GM21576 (cell line): ENCODE measurements around the gene PTTG1IP.
"Not testable (repeated sequence)": the region's sequence is repeated elsewhere in the genome, so short reads cannot be mapped to it uniquely, and the experiment has no call there.

Source experiments
- ATAC-seq: cut with Tn5 transposase; IDR thresholded peaks from one replicate; pipeline ENCODE4 v1.9.1; 2021; ENCODE audit warnings: mild to moderate bottlenecking, moderate library complexity; ENCODE audit not compliant: unreplicated experiment

PTTG1IP gene, protein sequence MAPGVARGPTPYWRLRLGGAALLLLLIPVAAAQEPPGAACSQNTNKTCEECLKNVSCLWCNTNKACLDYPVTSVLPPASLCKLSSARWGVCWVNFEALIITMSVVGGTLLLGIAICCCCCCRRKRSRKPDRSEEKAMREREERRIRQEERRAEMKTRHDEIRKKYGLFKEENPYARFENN

DNA sequence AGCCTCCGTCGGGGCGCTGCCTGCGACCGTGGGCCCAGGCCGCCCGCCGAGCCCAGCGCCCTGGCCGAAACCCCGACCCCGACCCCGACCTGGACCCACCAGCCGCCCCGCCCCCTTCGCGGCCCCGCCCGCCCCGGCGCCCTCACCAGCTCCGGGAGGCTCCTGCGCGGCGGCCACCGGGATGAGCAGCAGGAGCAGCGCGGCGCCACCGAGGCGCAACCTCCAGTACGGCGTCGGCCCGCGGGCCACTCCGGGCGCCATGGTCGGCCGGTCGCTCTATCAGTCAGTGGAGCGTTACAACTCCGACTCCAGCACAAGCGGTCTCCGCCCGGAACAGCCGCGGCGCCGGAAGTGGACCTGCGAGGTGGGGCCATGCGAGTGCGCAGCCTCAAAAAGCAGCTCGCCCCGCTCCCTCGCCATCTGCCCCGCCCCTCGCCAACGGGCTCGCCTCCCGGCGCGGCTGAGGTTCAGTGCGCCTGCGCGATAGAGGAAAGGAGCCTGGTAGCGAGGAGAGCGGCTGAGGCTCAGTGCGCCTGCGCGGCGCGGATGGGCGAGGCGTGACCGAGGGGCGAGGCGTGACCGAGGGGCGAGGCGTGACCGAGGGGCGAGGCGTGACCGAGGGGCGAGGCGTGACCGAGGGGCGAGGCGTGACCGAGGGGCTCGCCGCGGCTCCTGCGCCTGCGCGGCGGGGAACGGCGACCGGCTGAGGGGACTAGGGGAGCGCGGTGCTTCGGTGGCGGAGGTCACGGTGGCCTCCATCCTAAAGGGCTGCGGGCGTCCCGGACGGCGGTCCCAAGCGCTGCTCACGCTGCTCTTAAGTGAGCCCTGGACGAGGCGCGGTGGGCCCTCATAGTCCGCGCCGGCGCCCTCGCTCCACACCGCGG, at the start of gene PTTG1IP:
PTTG1IP (minus strand) TSS at position 335 of the 884 bp plus-strand sequence; CDS start at position 261, 74 bp downstream.
- ATAC-seq = peak; percentile 58

DNA sequence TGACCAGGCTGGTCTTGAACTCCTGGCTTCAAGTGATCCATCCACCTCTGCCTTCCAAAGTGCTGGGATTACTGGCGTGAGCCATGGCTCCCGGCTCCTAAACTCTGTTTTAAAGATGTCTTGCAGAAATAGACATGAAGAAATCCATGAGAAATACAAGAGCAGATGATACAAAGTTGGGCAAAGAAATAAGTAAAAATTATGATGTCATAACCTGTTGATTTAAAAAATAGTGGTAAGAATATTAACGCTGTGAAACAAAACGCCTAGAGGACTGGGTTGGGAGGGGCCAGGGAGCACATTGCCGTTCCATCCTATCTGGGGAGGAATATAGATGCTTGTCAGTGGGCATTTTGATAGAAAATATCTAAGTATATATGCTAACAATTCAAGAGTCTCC, 48.4 kb upstream of the PTTG1IP start:
- ATAC-seq = no peak

DNA sequence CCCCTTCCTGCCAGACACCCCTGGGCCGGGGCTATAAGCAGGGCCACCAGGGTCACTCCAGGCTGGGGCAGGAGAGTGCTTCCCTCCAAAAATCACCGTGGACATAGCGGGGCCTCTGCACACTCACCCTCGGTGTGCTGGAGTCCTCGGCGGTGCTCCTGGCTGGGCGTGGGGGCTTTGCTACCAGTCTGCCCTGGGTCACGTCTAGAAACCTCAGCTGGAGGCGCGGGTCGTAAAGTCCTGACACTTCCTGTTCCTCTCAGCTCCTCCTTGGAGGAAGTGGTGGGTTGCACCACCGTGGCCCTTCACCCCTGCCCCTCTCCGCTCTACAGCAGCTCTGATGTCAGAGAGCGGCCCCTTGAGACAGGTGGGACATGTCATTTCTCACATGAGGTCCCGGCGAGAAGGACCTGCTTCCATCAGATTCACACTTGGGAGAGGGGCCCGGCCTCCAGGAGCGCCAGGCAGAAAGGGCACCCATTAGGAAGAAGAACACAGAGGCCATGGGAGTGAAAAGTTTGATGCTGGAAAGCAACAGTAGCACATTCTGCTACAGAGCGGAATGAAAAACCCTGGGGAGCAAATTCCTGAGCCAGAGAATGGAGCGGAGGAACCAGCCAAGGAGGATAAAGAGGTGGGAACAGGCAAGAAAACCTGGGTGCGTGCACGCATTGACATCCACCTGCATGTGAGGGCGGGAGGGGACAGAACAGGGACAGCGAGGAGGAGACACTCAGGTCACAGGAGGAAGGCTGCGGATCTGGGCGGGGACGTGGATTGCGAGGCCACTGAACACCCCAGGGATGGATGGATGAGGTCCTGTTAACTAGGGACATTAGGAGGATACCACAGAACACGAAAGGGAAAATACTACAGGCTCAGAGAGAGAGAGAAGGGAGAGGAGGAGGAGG, 47.5 kb upstream of the PTTG1IP start, which contains the start of gene ITGB2:
ITGB2 (minus strand) TSS at position 206 of the 911 bp plus-strand sequence. CDS start 10,117 bp downstream, outside the sequence.
- no peak for ATAC-seq

DNA sequence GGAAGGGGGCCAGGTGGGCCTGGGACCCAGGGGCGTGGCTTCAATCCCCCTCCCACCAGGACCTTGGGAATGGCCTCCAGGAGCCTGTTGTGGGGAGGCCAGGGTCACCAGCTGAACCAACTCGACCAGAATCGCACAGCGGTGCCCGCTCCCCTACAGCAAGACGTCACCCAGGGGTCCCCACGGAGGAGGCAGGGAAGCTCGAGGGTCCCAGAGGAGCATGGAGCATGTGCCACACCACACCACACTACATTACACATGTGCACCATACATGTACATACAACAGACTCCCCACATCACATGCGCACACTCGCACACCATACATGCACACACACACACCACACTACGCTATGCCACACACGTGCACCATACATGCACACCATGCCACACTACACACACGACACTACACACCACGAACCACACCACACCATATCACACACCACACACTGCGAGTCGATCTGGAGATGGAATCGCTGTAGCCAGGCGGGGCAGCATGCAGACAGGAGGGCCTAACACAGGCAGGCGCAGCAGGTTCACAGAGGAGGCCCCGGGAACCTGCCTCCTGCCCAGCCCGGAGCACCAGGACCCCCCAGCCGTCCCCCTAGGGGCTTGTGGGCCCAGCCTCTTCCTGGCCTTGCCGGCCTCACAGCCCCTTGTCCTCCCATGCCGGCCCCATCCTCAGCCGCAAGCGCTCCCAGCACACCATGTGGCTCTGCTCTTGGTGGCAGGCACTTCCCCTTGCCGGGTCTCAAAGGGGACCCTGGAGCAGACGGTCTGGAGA, 46.6 kb upstream of the PTTG1IP start:
- ATAC-seq = no peak

DNA sequence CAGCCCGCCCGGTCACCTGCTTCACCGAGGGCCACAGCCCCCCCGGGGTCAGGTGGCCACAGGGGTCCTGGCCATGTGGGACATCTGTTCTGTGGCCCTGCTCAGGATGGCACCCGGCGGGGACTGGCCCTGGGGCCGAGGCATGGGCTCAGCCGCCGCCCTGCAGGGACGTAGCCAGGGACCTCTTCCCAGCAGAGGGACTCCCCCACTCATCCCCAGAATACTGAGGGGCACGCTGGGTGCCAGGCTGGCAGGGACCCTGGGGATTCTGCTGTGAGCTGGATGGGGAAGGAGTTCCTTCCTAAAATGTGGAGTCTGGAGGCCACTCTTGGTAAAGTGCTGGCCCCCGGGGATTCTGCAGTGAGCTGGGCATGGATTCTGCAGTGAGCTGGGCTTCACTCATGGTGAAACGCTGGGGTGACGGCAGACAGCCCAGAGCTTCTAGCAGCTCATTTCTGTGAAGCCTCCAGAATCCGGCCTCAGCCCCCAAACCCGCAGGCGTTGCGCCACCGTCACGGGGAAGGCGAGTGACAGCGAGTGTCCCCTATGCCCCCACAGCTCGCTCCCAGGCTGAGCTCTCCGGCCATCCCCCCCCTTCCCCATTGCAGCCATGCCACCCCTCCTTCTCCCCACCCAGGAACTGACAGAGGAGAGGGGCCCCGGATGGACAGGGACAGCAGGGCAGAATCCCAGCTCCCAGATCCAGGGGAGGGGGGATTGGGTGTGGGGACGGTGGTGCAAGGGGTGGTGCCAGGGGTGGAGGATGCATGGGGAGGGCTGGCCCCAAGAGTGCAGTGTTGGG, 45.8 kb upstream of the PTTG1IP start:
- no peak for ATAC-seq

DNA sequence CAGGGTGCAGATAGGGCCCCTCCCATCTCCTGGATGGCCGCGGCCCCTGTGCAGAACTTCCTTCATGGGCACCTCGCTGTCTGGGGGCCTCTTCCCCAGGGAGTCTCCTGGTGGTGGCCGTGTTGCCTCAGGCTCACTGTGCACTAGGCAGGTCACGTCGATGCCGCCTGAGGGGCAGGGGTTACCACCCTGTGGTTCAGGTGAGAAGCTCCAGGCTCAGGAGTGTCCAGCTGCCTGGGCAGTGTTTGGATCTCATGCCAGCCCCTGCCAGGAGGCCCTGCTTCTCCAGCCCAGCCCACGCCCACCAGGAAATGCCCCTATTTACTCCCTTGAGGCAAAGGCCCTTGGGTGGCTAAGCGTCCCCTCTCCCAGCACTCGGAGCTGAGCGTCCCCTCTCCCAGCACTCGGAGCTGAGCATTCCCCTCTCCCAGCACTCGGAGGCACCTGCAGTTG, 45.1 kb upstream of the PTTG1IP start:
- ATAC-seq = no peak

DNA sequence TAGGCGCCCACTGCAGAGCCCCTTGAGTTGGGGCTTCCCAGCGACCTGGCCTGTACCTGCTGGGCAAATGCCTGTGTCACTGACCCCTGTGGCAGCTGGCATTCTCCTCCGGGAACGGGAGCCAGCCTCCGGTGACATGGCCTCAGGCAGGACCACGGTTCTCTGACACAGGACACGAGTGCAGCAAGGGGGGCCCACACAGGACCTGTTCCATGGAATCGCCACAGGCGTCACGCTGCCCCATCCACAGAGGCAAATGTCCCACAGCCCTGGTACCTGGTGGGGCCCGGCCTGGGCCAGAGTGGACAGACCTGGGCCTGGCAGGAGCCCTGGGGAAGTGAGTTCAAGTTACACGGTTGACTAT, 44.6 kb upstream of the PTTG1IP start:
- ATAC-seq = no peak

DNA sequence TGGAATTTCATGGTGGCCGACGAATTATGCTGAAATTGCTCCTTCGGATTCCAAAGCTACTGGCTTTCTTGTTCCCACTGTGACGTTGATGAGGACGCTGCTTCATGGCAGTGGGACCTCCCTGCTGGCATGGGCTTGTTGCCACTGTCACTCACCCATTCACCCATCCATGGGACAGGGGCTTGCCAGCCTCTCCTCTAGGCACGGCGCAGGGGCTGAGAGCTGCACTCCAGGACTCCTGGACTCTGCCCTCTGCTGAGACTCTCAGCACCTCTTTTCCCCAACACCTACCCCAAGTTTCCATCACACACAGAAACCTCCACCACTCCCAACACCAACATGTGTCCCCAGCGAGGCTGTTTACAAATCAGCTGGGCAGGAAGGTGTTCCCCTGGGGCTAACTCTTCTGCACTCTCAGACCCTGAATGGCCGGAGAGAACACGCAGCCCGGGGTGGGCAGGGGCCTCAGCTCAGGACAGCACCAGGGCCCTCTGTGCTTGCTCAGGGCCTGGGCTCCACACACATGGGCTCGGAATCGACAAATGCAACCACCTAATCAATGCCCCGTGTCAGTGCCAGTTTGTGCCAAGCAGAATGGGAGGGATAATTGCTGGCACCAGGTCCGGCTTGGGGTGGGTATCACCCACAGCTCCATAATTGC, 44.1 kb upstream of the PTTG1IP start:
- no peak for ATAC-seq

DNA sequence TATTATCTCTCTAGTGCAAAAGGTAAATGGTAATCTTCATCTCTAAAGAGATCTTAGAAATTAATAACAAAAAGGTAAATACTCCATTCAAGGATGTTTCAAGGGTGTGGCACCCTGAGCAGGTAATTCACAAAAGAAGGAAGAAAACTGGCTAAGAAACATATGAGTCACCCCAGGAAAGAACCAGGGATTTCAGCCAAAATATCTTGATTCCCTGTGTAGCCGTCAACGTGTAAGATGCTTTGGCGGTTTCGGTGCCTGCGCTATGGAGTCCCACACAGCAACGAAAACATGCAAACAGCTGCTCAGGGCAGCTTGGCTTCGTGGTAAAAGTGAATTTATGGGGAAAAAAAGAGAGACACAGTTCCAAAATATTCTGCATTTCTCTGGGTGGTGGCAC, 43.5 kb upstream of the PTTG1IP start:
- no peak for ATAC-seq

DNA sequence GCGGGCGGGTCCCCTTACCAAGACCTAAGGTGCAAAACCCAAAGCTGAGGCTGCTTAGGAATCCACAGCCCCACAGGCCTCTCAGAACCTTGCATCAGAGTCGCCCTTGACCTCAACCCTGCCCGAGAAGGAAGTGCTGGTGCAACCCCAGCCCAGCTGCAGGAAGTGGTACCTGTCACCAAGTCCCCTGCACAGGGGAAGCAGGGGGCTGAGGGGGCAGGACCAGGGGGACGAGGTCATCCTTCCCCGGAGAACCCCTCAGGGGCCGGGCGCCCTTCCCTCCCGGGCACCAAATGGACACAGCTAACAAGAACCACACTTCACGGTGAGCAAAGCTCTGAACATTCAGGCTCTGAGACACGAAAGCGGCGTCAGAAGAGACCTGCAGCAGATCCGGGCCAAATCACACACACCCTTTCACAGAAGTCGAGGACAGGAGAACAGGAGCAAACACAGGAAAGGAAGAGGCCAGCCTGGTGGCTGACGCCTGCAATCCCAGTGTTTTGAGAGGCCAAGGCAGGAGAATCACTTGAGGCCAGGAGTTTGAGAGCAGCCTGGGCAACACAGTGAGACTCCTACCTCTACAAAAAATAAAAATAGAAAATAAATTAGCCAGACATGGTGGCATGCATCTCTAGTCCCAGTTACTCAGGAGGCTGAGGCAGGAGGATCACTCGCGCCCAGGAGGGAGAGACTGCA, 40.8 kb upstream of the PTTG1IP start:
- peak; percentile 59 for ATAC-seq

DNA sequence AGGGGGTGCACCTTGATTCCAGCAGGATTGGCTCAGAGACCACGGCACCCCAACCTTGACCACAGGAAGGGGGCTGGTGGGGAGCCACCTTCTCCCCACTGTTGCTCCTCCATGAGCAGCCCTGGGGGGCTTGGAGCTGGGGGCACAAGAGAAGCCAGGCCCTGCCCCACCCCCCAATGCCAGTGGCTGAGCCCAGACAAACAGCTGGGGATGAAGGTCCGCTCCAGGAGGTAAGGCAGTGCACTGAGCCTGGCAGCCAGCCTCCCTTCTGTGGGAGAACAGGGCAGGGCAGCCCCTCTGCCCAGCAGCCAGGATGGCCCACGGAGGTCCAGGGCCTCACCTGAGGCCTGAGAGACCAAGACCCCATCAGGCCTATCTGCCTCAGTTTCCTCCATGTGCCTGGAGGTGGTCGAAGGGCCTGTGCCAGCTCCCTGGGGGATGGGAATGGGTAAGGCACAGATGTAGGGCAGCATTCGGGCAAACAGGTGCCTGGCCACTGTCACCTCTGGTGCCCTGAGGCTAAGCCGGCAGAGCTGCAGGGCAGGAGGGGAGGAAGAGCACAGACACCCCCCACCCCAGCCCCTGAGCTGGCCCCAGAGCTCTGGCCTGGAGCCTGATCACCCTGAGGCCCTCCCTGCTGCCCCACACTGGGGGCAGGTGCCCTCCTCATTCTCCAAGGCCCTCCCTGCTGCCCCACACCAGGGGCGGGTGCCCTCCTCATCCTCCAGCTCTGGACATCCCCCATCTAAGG, 40.1 kb upstream of the PTTG1IP start:
- ATAC-seq = no peak

DNA sequence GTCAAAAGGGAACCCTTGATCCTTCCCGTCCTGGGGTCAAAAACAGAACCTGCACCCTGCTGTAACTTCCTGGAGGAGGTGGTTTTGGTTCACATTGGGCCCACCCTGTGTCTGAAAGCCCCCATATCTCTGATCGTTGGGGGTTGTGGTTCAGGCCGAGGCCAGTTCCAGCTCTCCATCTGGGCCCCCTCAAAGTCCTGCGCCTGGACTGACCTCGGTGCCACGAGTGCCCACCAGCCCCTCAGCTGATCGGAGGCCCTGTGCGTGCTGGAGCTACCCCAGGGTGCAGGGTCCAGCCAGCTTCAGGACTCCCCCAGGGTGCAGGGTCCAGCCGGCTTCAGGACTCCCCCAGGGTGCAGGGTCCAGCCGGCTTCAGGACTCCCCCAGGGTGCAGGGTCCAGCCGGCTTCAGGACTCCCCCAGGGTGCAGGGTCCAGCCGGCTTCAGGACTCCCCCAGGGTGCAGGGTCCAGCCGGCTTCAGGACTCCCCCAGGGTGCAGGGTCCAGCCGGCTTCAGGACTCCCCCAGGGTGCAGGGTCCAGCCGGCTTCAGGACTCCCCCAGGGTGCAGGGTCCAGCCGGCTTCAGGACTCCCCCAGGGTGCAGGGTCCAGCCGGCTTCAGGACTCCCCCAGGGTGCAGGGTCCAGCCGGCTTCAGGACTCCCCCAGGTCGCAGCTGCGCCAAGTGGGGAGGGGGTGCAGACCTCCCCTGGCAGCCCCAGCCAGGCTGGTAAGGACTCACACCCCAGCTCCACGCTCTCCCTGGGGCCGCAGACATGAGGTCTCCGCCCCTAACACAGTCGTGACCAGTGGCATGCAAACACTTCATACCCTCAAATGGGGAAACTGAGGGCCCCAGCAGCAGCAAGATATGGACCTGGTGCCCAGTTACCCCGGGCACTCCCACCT, 39.3 kb upstream of the PTTG1IP start:
- ATAC-seq = not testable (repeated sequence)

DNA sequence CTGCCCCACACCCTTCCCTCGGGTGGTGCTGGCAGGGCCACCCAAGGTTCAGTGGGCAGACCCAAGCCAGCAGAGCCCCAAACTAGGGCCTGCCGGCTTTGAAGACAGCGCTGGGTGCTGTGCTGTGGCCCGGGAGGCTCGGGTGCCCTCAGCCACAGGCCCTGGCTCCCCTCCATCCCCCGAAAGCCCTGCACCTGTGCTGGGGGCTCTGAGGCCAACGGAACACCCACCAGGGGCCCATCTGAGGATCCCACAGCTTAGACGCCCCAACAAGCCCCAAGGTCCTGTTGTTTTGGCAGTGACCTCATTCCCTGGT, 38.6 kb upstream of the PTTG1IP start:
- no peak for ATAC-seq

DNA sequence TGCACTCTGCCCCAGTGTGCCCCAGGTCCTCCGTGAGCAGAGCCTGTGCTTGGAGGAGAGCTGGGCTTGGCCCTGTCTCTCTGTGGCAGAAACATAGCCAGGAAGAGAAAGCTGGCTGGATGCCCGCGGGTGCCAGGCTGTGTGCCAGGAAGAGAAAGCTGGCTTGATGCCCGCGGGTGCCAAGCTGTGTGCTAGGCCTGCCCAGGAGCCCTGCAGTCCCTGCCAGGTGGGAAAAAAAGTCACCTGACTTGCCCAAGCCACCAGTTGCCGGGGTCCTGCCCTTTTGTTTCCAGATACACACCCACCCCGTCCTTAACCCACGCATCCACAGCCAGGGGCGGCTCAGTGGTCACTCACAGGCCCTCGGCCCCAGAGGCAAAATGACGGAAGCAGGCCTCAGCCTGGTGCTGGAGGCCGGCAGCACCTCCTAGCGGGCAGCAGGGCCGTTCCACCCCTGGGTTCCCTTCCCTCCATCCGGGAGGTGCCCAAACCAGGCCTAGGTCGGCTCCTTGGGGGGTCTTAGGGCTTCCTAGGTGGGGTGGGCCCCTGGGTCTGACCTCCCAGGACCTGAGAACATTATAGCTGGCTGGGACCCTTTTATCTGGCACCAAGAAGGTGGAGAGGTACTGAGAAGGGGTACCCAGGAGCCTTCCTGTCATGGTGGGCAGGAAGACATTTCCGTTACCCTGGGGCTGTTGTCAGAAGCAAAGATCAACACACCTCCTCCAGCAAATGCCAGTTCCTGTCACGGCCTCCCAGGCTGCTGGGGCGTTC, 38.1 kb upstream of the PTTG1IP start:
- ATAC-seq = no peak

DNA sequence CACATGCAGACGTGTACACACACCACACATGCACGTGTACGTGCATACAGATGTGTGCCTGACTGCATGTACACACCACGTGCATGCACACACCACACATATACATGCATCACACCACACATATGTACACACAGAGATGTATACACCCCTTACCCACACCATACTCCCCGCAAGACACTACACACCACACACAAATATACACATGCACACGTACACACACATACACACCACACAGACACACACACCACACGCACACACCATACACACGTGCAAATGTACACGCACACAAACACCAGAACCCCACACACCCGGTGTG, 37.5 kb upstream of the PTTG1IP start:
- no peak for ATAC-seq
